ENCODE results near the gene MARK2.

Gene MARK2

GRCh38 chr11:63905179-63905578 is 66.3 kb downstream of the MARK2 start:
- Histone ChIP-seq H3K4me3 (ENCODE audit: low read length, poor library complexity, severe bottlenecking) (no peak overlapping the region), H3K79me2 (ENCODE audit: insufficient read depth, low read length) (no peaks in the 10 kb centered on the region), H3K36me3 (ENCODE audit: insufficient read depth, low read length) (peaks cover 81% of the 10 kb centered on the region; the same call in 1 of the 2 replicates), H4K20me1 (ENCODE audit: insufficient read depth, low read length, poor library complexity, severe bottlenecking) (no peaks in the 10 kb centered on the region), H2AFZ (ENCODE audit: low read length) (no peak overlapping the region), H3K9me2 (replicated peaks; ENCODE audit: low read depth, low read length) (no peaks in the 10 kb centered on the region), H3K9ac (ENCODE audit: low read depth, low read length, poor library complexity, severe bottlenecking) (no peak overlapping the region), H3K9me3 (ENCODE audit: insufficient read depth, low read depth, low read length) (no peaks in the 10 kb centered on the region), H3F3A (ENCODE audit: low read depth) (no peaks in the 10 kb centered on the region), H3K4me2 (ENCODE audit: low read depth, low read length, poor library complexity, severe bottlenecking) (no peak overlapping the region), H3K27me3 (ENCODE audit: insufficient read depth, low read length, poor library complexity, severe bottlenecking) (no peaks in the 10 kb centered on the region), H3K4me1 (ENCODE audit: insufficient read depth, low read length, poor library complexity, severe bottlenecking) (peaks cover 4% of the 10 kb centered on the region)
- TF ChIP-seq EZH2phosphoT487 (IDR thresholded peaks at IDR 0.05; ENCODE audit: borderline replicate concordance) (no peak), CTCF (conservative IDR thresholded peaks at IDR 0.05; ENCODE audit: low read length) (no peak)

- no peak overlapping the region for H3K4me2 ChIP-seq (ENCODE audit: low read depth, low read length, poor library complexity, severe bottlenecking)
- H4K20me1 ChIP-seq (ENCODE audit: insufficient read depth, low read length, poor library complexity, severe bottlenecking) = no peaks in the 10 kb centered on the region
- no peaks in the 10 kb centered on the region for H3K79me2 ChIP-seq (ENCODE audit: insufficient read depth, low read length)
- peaks cover 72% of the 10 kb centered on the region; the same call in 1 of the 2 replicates for H3K36me3 ChIP-seq (ENCODE audit: insufficient read depth, low read length)
- H3F3A ChIP-seq (ENCODE audit: low read depth) = no peaks in the 10 kb centered on the region
- H3K4me1 ChIP-seq (ENCODE audit: insufficient read depth, low read length, poor library complexity, severe bottlenecking) = peaks cover 5% of the 10 kb centered on the region
- no peaks in the 10 kb centered on the region for H3K27me3 ChIP-seq (ENCODE audit: insufficient read depth, low read length, poor library complexity, severe bottlenecking)
- H3K9me2 ChIP-seq (replicated peaks; ENCODE audit: low read depth, low read length) = no peaks in the 10 kb centered on the region
- no peak for TF ChIP-seq CTCF (conservative IDR thresholded peaks at IDR 0.05; ENCODE audit: low read length)
- no peak for TF ChIP-seq EZH2phosphoT487 (IDR thresholded peaks at IDR 0.05; ENCODE audit: borderline replicate concordance)
- no peak overlapping the region for H2AFZ ChIP-seq (ENCODE audit: low read length)
- H3K9ac ChIP-seq (ENCODE audit: low read depth, low read length, poor library complexity, severe bottlenecking) = no peak overlapping the region
- no peaks in the 10 kb centered on the region for H3K9me3 ChIP-seq (ENCODE audit: insufficient read depth, low read depth, low read length)
- H3K4me3 ChIP-seq (ENCODE audit: low read length, poor library complexity, severe bottlenecking) = no peak overlapping the region
Measured at GRCh38 chr11:63906087-63906486, 67.2 kb downstream of the MARK2 start.

GRCh38 chr11:63906585-63906984 is 67.7 kb downstream of the MARK2 start:
- H3K4me1 ChIP-seq (ENCODE audit: insufficient read depth, low read length, poor library complexity, severe bottlenecking) = peaks cover 5% of the 10 kb centered on the region
- peaks cover 68% of the 10 kb centered on the region; the same call in 1 of the 2 replicates for H3K36me3 ChIP-seq (ENCODE audit: insufficient read depth, low read length)

More at GRCh38 chr11:63906585-63906984, 67.7 kb downstream of the MARK2 start:
- Histone ChIP-seq H3K9ac (ENCODE audit: low read depth, low read length, poor library complexity, severe bottlenecking) (no peak overlapping the region), H4K20me1 (ENCODE audit: insufficient read depth, low read length, poor library complexity, severe bottlenecking) (no peaks in the 10 kb centered on the region), H2AFZ (ENCODE audit: low read length) (no peak overlapping the region), H3K4me3 (ENCODE audit: low read length, poor library complexity, severe bottlenecking) (no peak overlapping the region), H3K79me2 (ENCODE audit: insufficient read depth, low read length) (no peaks in the 10 kb centered on the region), H3K9me3 (ENCODE audit: insufficient read depth, low read depth, low read length) (no peaks in the 10 kb centered on the region), H3K4me2 (ENCODE audit: low read depth, low read length, poor library complexity, severe bottlenecking) (no peak overlapping the region), H3K27me3 (ENCODE audit: insufficient read depth, low read length, poor library complexity, severe bottlenecking) (no peaks in the 10 kb centered on the region), H3K9me2 (replicated peaks; ENCODE audit: low read depth, low read length) (no peaks in the 10 kb centered on the region), H3F3A (ENCODE audit: low read depth) (no peaks in the 10 kb centered on the region)
- no peak for TF ChIP-seq EZH2phosphoT487 (IDR thresholded peaks at IDR 0.05; ENCODE audit: borderline replicate concordance)
- TF ChIP-seq CTCF (conservative IDR thresholded peaks at IDR 0.05; ENCODE audit: low read length) = peak; percentile 41
